Stimulated activated CD4-positive, alpha-beta T cell treated with anti-CD3 and anti-CD28 coated beads, TNF-alpha, amount 100 ng/mL, for 1 hour (primary cell): ENCODE results near the gene AGPAT3.
"Not testable (repeated sequence)": the region's sequence is repeated elsewhere in the genome, so short reads cannot be mapped to it uniquely, and the experiment has no call there.

ENCODE experiments used
- DNase-seq, 3 donors: peaks; one replicate each; pipeline ENCODE4 v3.0.0-alpha.2; 2020; ENCODE audit warnings: low read depth in 3 of 3, low spot score in 1 of 3

AGPAT3 gene

GRCh38 chr21:43881935-43882334 lies 16.9 kb downstream of the AGPAT3 start:
- no peak for DNase-seq

- DNase-seq, result no peak
Measured at GRCh38 chr21:43882952-43883545, 18.0 kb downstream of the AGPAT3 start.

GRCh38 chr21:43884012-43884860 lies 19.2 kb downstream of the AGPAT3 start:
- no peak for DNase-seq

GRCh38 chr21:43884861-43885417 lies 19.9 kb downstream of the AGPAT3 start:
- DNase-seq, result no peak

GRCh38 chr21:43885721-43886120 lies 20.7 kb downstream of the AGPAT3 start:
- DNase-seq, result no peak

GRCh38 chr21:43886565-43886964 lies 21.5 kb downstream of the AGPAT3 start:
- DNase-seq, result no peak

- no peak for DNase-seq
Measured at GRCh38 chr21:43889069-43889468, 24.0 kb downstream of the AGPAT3 start.

GRCh38 chr21:43890042-43890441 lies 25.0 kb downstream of the AGPAT3 start:
- DNase-seq, result no peak

- no peak for DNase-seq
Measured at GRCh38 chr21:43892334-43892733, 27.3 kb downstream of the AGPAT3 start.

- DNase-seq, result no peak
Measured at GRCh38 chr21:43892984-43893535, 28.0 kb downstream of the AGPAT3 start.

GRCh38 chr21:43893536-43894205 lies 28.6 kb downstream of the AGPAT3 start:
- no peak for DNase-seq

GRCh38 chr21:43894206-43894577 lies 29.2 kb downstream of the AGPAT3 start:
- no peak for DNase-seq

- no peak for DNase-seq
Measured at GRCh38 chr21:43895196-43895595, 30.2 kb downstream of the AGPAT3 start.

- DNase-seq, result not testable (repeated sequence)
Measured at GRCh38 chr21:43896696-43897299, 31.8 kb downstream of the AGPAT3 start.

GRCh38 chr21:43899307-43900077 lies 34.5 kb downstream of the AGPAT3 start:
- no peak for DNase-seq

- no peak for DNase-seq
Measured at GRCh38 chr21:43900078-43900385, 35.0 kb downstream of the AGPAT3 start.

GRCh38 chr21:43900690-43901089 lies 35.7 kb downstream of the AGPAT3 start:
- DNase-seq, result no peak

GRCh38 chr21:43902441-43902840 lies 37.4 kb downstream of the AGPAT3 start:
- DNase-seq, result no peak

GRCh38 chr21:43903451-43904091 lies 38.5 kb downstream of the AGPAT3 start:
- DNase-seq, result no peak

- no peak for DNase-seq
Measured at GRCh38 chr21:43904331-43904781, 39.3 kb downstream of the AGPAT3 start.
